MM.1S (cell line): ENCODE measurements around the gene ITGA3.

ENCODE experiments used
- DNase-seq: peaks from one replicate; pipeline ENCODE4 v3.0.0-alpha.2; 2015
- H2AFZ ChIP-seq: fragments of 300-600 bp; sonication (generic); 2 replicates; pipeline ENCODE4 v1.6.0; 2016; ENCODE audit warnings: antibody characterized with exemption, low read length
- H3F3A ChIP-seq: fragments of 300-600 bp; sonication (generic); 2 replicates; pipeline ENCODE4 v1.6.1; 2016; ENCODE audit warnings: mild to moderate bottlenecking, antibody characterized with exemption, low read length, moderate library complexity, mixed read lengths; ENCODE audit not compliant: insufficient read depth
- H3K27ac ChIP-seq: fragments of 300-600 bp; sonication (generic); 2 replicates; pipeline ENCODE4 v1.5.1; 2016; ENCODE audit warnings: mild to moderate bottlenecking, low read length
- H3K27me3 ChIP-seq: fragments of 300-600 bp; sonication (generic); replicated peaks from 2 replicates; pipeline ENCODE4 v1.6.0; 2016; ENCODE audit warnings: low read length; ENCODE audit not compliant: insufficient read depth
- H3K36me3 ChIP-seq: fragments of 300-600 bp; sonication (generic); replicated peaks from 2 replicates; pipeline ENCODE4 v1.6.1; 2016; ENCODE audit warnings: mild to moderate bottlenecking, low read length, mixed read lengths; ENCODE audit not compliant: insufficient read depth
- H3K4me1 ChIP-seq: fragments of 300-600 bp; sonication (generic); 2 replicates; pipeline ENCODE4 v1.6.1; 2016; ENCODE audit warnings: low read length, mixed read lengths
- H3K4me2 ChIP-seq: fragments of 300-600 bp; sonication (generic); 2 replicates; pipeline ENCODE4 v1.6.0; 2016; ENCODE audit warnings: low read depth, low read length
- H3K4me3 ChIP-seq: fragments of 300-600 bp; sonication (generic); 2 replicates; pipeline ENCODE4 v1.5.1; 2016; ENCODE audit warnings: low read length, mixed read lengths
- H3K79me2 ChIP-seq: fragments of 300-600 bp; sonication (generic); 2 replicates; pipeline ENCODE4 v1.6.1; 2016; ENCODE audit warnings: mixed run types, low read length, mixed read lengths
- H3K9ac ChIP-seq: fragments of 300-600 bp; sonication (generic); 2 replicates; pipeline ENCODE4 v1.6.1; 2016; ENCODE audit warnings: low read length, mixed read lengths
- H3K9me2 ChIP-seq: fragments of 300-600 bp; sonication (generic); replicated peaks from 2 replicates; pipeline ENCODE4 v1.6.1; 2016; ENCODE audit warnings: mild to moderate bottlenecking, low read length, mixed read lengths; ENCODE audit not compliant: insufficient read depth
- H3K9me3 ChIP-seq: fragments of 300-600 bp; sonication (generic); replicated peaks from 2 replicates; pipeline ENCODE4 v1.6.1; 2016; ENCODE audit warnings: mild to moderate bottlenecking, low read length, mixed read lengths; ENCODE audit not compliant: insufficient read depth
- H4K20me1 ChIP-seq: fragments of 300-600 bp; sonication (generic); 2 replicates; pipeline ENCODE4 v1.6.1; 2016; ENCODE audit warnings: mild to moderate bottlenecking, low read length, moderate library complexity, mixed read lengths; ENCODE audit not compliant: insufficient read depth
- CTCF ChIP-seq: fragments of 300-600 bp; sonication (generic); IDR thresholded peaks from 2 replicates; pipeline ENCODE4 v1.5.1; 2016; ENCODE audit warnings: antibody characterized with exemption, low read length, mixed read lengths
- EZH2 ChIP-seq: fragments of 300-600 bp; sonication (generic); optimal IDR thresholded peaks from 2 replicates; pipeline ENCODE3; 2017; ENCODE audit warnings: low read depth, mild to moderate bottlenecking, antibody characterized with exemption, low read length, mixed read lengths
- EZH2phosphoT487 ChIP-seq: fragments of 300-600 bp; sonication (generic); IDR thresholded peaks from 2 replicates; pipeline ENCODE4 v1.6.1; 2018; ENCODE audit warnings: antibody characterized with exemption, low read length

ITGA3 gene

GRCh38 chr17:50047083-50047482 is 8.8 kb upstream of the ITGA3 start:
- no peak overlapping the region for H2AFZ ChIP-seq

GRCh38 chr17:50047488-50048126 is 8.3 kb upstream of the ITGA3 start:
- Histone ChIP-seq H3K9ac (no peak overlapping the region), H3K4me2 (no peak overlapping the region), H3K9me3 (no peaks in the 10 kb centered on the region), H3K9me2 (no peaks in the 10 kb centered on the region), H3K4me3 (no peak overlapping the region), H3K27ac (no peak overlapping the region), H3K4me1 (peaks cover 13% of the 10 kb centered on the region), H3K36me3 (no peaks in the 10 kb centered on the region), H3F3A (no peaks in the 10 kb centered on the region), H4K20me1 (no peaks in the 10 kb centered on the region), H3K27me3 (0 out of 2 replicates have a peak, but pooled peaks cover 4% of the 10 kb centered on the region), H3K79me2 (no peaks in the 10 kb centered on the region), H2AFZ (no peak overlapping the region)
- TF ChIP-seq CTCF = no peak
- TF ChIP-seq EZH2phosphoT487 = no peak
- no peak for TF ChIP-seq EZH2
- DNase-seq = no peak

More at GRCh38 chr17:50047083-50047482, 8.8 kb upstream of the ITGA3 start:
- 0 out of 2 replicates have a peak, but pooled peaks cover 4% of the 10 kb centered on the region for H3K27me3 ChIP-seq
- H3K9me3 ChIP-seq = no peaks in the 10 kb centered on the region
- no peaks in the 10 kb centered on the region for H3F3A ChIP-seq
- H3K9me2 ChIP-seq = no peaks in the 10 kb centered on the region
- H3K4me2 ChIP-seq = no peak overlapping the region
- H3K36me3 ChIP-seq = no peaks in the 10 kb centered on the region
- H3K9ac ChIP-seq = no peak overlapping the region
- no peaks in the 10 kb centered on the region for H3K79me2 ChIP-seq
- no peaks in the 10 kb centered on the region for H4K20me1 ChIP-seq
- peaks cover 13% of the 10 kb centered on the region for H3K4me1 ChIP-seq
- no peak overlapping the region for H3K27ac ChIP-seq
- TF ChIP-seq CTCF (no peak), EZH2 (no peak), EZH2phosphoT487 (no peak)
- DNase-seq = no peak
- no peak overlapping the region for H3K4me3 ChIP-seq

- Histone ChIP-seq H3K4me3 (no peak overlapping the region), H3K9ac (no peak overlapping the region), H3K27me3 (0 out of 2 replicates have a peak, but pooled peaks cover 4% of the 10 kb centered on the region), H3K4me1 (peaks cover 13% of the 10 kb centered on the region), H3K79me2 (no peaks in the 10 kb centered on the region), H3K4me2 (no peak overlapping the region), H3K9me3 (no peaks in the 10 kb centered on the region), H3K27ac (no peak overlapping the region), H4K20me1 (no peaks in the 10 kb centered on the region), H3K36me3 (no peaks in the 10 kb centered on the region), H2AFZ (no peak overlapping the region), H3F3A (no peaks in the 10 kb centered on the region), H3K9me2 (no peaks in the 10 kb centered on the region)
- TF ChIP-seq CTCF = no peak
- no peak for TF ChIP-seq EZH2
- TF ChIP-seq EZH2phosphoT487 = no peak
- no peak for DNase-seq
Observed at GRCh38 chr17:50048146-50048720, 7.7 kb upstream of the ITGA3 start.
